Stomach (tissue), 9 donors: ENCODE results near the gene FLOT1. TPM values are rescaled to one million over a fixed set of nuclear protein-coding genes. Genes with fewer than 3 reads are reported as not detected.

Experiments
- DNase-seq, 2 donors: peaks; one replicate each; pipeline versions ENCODE4 v3.0.0 to v3.0.0-alpha.2; 2013 to 2019
- H3K27ac ChIP-seq, 5 donors: fragments of 200-600 bp in 4 of 5; sonication (generic) in 4 of 5; one replicate each; pipeline ENCODE4 v1.5.1; 2013 to 2019; ENCODE audit warnings: mild to moderate bottlenecking in 1 of 5, moderate library complexity in 1 of 5
- H3K27me3 ChIP-seq, 3 donors: fragments of 200-600 bp; sonication (generic); one replicate each; pipeline ENCODE4 v1.5.1; 2017 to 2019; ENCODE audit warnings: mixed run types in 1 of 3
- H3K36me3 ChIP-seq, 4 donors: fragments of 200-600 bp; sonication (generic); 1 replicate in 3 of 4; 2 replicates in 1 of 4; pipeline ENCODE4 v1.5.1; 2016 to 2019
- H3K4me1 ChIP-seq, 4 donors: fragments of 200-600 bp; sonication (generic); one replicate each; pipeline ENCODE4 v1.5.1; 2016 to 2019
- H3K4me3 ChIP-seq, 4 donors: fragments of 200-600 bp; sonication (generic) in 3 of 4; one replicate each; pipeline ENCODE4 v1.5.1; 2016 to 2019; ENCODE audit warnings: mild to moderate bottlenecking in 1 of 4
- H3K9me3 ChIP-seq, 4 donors: fragments of 200-600 bp; sonication (generic); one replicate each; pipeline ENCODE4 v1.5.1; 2016 to 2019
- EP300 ChIP-seq: sonication (generic); formaldehyde crosslinking; IDR thresholded peaks from one replicate; pipeline ENCODE4 v1.6.1; 2017; ENCODE audit warnings: antibody characterized with exemption
- POLR2A ChIP-seq, 4 donors: fragments of 450-650 bp; IDR thresholded peaks; one replicate each; pipeline ENCODE4 v1.6.1; 2016; ENCODE audit warnings: antibody characterized with exemption in 4 of 4, control low read depth in 2 of 4, mild to moderate bottlenecking in 1 of 4, moderate library complexity in 1 of 4
- POLR2AphosphoS5 ChIP-seq, 3 donors: sonication (generic); formaldehyde crosslinking; IDR thresholded peaks; one replicate each; pipeline ENCODE4 v1.6.1; 2016; ENCODE audit warnings: antibody characterized with exemption in 3 of 3
- WGBS, 5 donors: extraction: QIAGEN DNeasy Blood & Tissue Kit in 3 of 5; methylation state at CpG; one replicate each; pipeline versions ENCODE4 v1.1.5 to v1.1.7; 2013 to 2018; 5-methylcytosine and 5-hydroxymethylcytosine counted together
- intact Hi-C: fragments of 100-400 bp; cut with DNase I; formaldehyde crosslinking; loops from one replicate; pipeline ENCODE4 v1.15.1; 2023; ENCODE audit warnings: low total_unique reads
- polyA plus RNA-seq, 3 donors: library from polyadenylated mRNA; stranded (reverse); fragments of 200-250 nt; gene quantifications; one replicate each; pipeline ENCODE4 v1.2.3, GENCODE V29; 2013
- total RNA-seq, 5 donors: library from RNA; depleted of rRNA; stranded (reverse); fragments of >200 nt; gene quantifications; one replicate each; pipeline versions ENCODE4 v1.1.0 to v1.2.3, GENCODE V29; 2014 to 2016
- TF ChIP-seq, protein P1 (sequence below), 7 experiments: fragments of 450-650 bp in 4 of 7; fragments of 200-600 bp in 3 of 7; sonication (generic) in 3 of 7; IDR thresholded peaks; one replicate each; pipeline ENCODE4 v1.5.1; 2016 to 2019; ENCODE audit warnings: antibody characterized with exemption in 7 of 7, control low read depth in 2 of 7, mild to moderate bottlenecking in 1 of 7
- donor health status: healthy with polysubstance abuse.
- donor health status: Bipolar disorder and iron deficiency.
- donor health status: healthy.

Gene FLOT1
- total and polyA plus RNA-seq, 8 donors, result 40.6 to 201 (median 125) TPM

DNA sequence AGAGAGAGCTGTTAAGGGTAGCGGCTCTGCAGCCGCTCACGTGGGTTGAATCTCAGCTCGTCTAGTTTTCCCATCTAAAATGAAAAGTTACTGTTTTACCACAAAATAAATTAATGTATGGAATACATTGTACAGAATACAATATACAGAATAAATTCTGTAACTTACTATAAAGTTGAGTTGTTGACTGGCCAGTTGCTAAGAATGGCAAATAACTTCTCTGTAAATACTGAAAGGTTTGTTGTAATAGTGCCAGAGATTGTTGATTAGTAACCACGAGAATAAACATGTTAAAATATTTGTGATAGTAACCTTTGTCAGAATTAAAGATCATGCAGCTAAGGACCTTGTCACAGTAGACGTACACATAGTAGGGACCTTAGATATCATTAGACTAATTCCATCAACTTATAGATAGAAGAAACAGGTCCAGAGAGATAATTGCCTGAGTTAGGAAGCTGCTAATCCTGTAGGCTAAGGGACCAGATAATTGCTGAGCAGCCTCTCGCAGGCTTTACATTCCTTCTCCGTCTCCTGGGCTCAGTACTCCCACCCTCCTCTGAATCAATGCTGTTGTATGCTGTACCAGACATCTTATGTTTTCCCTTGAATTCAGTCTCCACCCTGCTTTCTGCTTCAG, 51.2 kb downstream of the FLOT1 start:
- Histone ChIP-seq H3K36me3 (no peaks in the 10 kb centered on the region), H3K27me3 (no peaks in the 10 kb centered on the region), H3K4me3 (peak overlapping the region; percentile 61 to 70 (median 64)), H3K9me3 (no peaks in the 10 kb centered on the region), H3K4me1 (peaks cover 29 to 50% (median 39%) of the 10 kb centered on the region in 4 donors), H3K27ac (peak overlapping the region; percentile 29 to 99 (median 97))
- DNase-seq, result peak in 1 of 2 donors; percentile 29
- intact Hi-C loops, result no loop called here
- TF ChIP-seq EP300 (no peak), POLR2A (IDR thresholded peaks at IDR 0.05) (no peak), POLR2AphosphoS5 (IDR thresholded peaks at IDR 0.05) (no peak)
- TF ChIP-seq, protein P1, sequence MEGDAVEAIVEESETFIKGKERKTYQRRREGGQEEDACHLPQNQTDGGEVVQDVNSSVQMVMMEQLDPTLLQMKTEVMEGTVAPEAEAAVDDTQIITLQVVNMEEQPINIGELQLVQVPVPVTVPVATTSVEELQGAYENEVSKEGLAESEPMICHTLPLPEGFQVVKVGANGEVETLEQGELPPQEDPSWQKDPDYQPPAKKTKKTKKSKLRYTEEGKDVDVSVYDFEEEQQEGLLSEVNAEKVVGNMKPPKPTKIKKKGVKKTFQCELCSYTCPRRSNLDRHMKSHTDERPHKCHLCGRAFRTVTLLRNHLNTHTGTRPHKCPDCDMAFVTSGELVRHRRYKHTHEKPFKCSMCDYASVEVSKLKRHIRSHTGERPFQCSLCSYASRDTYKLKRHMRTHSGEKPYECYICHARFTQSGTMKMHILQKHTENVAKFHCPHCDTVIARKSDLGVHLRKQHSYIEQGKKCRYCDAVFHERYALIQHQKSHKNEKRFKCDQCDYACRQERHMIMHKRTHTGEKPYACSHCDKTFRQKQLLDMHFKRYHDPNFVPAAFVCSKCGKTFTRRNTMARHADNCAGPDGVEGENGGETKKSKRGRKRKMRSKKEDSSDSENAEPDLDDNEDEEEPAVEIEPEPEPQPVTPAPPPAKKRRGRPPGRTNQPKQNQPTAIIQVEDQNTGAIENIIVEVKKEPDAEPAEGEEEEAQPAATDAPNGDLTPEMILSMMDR (IDR thresholded peaks at IDR 0.05), result no peak
- WGBS, 5 donors, result 10 to 18% (median 12%) methylated on average over 8 of the region's 8 CpGs

DNA sequence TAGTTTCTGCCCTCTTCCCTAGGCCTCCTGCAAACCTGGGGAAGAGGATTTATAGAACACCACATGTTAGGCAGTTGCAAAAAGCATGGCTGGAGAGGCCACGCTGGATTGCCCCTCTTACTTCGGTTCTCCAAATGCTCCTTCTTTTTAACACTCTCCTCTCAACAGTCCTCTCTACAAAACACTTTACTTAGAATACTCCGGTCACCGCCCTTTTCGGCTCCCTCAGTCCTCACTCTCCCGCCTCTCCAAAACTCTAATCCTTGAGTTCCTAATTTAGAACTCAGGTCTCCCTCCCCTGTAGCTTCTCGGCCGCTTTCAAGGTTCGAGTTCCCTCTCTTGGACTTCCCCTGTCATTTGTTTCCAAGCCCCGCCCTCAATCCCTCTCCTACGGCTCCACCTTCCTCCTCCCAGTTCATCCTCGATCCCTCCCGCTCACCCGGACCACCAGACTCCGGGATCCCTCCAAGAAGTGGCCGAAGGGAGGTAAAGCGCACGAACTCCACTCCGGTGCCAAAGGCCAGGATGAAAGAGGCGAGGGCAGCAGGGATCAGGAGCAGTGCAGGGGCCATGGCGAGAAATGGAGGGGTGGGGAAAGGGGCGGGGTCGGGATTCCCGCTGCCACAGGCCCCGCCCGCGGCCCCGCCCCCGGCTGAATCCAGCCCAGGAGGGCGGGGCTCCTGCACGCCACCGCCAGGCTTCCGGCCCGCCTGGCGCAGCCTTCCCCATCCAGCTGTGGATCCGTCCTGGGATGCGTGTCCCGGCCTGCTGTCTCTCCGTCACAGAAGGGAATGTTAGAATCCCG, 51.9 kb downstream of the FLOT1 start, which contains the start of gene NRM:
Gene NRM (minus strand): TSS at position 582 of the 805 bp plus-strand sequence. CDS start 10 bp downstream, at position 572.
- WGBS, 5 donors, result 0 to 1% (median 1%) methylated on average over 24 to 40 of the region's 40 CpGs
- H3K4me1 ChIP-seq, result peaks cover 29 to 56% (median 39%) of the 10 kb centered on the region in 4 donors
- peak within 1 kb of the TSS; percentile 77 to 99 (median 97) for H3K27ac ChIP-seq
- H3K9me3 ChIP-seq, result no peaks in the 10 kb centered on the region
- no peaks in the 10 kb centered on the region for H3K27me3 ChIP-seq
- TF ChIP-seq POLR2AphosphoS5 (IDR thresholded peaks at IDR 0.05), result peak in 2 of 3 donors; percentile 59 to 78
- TF ChIP-seq EP300, result no peak
- TF ChIP-seq, protein P1 (IDR thresholded peaks at IDR 0.05), result no peak
- intact Hi-C loops, result no loop called here
- H3K4me3 ChIP-seq, result peak within 1 kb of the TSS; percentile 61 to 70 (median 64)
- DNase-seq, result peak; percentile 87 to 96
- no peaks in the 10 kb centered on the region for H3K36me3 ChIP-seq

DNA sequence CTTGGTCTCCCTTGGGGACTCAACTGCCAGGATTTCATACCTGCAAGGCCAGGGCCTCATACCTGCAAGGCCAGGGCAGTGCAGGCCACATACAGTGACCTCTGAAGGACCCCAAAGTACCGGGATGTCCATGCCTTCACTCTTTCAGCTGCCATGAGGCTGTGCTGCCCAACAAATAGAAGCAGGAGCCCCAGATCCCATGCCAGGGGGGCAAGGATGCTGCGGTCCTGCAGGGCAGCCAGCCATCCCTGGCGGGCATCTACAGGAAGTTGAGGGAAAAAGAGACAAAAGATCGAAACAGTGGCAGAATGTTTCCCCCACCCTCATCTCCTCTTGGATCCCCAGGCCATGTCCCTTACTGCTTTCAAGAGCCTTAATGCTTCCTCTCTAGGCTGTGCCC, 52.5 kb downstream of the FLOT1 start:
- intact Hi-C loops, result no loop called here
- WGBS, 5 donors, result 27 to 71% (median 53%) methylated on average over 4 of the region's 4 CpGs
- DNase-seq, result no peak
- Histone ChIP-seq H3K27me3 (no peaks in the 10 kb centered on the region), H3K4me3 (peak overlapping the region; percentile 61 to 70 (median 64)), H3K36me3 (no peaks in the 10 kb centered on the region), H3K4me1 (peaks cover 29 to 56% (median 41%) of the 10 kb centered on the region in 4 donors), H3K9me3 (no peaks in the 10 kb centered on the region), H3K27ac (peak overlapping the region; percentile 77 to 99 (median 97))
- TF ChIP-seq POLR2AphosphoS5 (IDR thresholded peaks at IDR 0.05), result no peak
- TF ChIP-seq POLR2A (IDR thresholded peaks at IDR 0.05), result no peak
- TF ChIP-seq EP300, result no peak
- TF ChIP-seq, protein P1 (IDR thresholded peaks at IDR 0.05), result no peak

DNA sequence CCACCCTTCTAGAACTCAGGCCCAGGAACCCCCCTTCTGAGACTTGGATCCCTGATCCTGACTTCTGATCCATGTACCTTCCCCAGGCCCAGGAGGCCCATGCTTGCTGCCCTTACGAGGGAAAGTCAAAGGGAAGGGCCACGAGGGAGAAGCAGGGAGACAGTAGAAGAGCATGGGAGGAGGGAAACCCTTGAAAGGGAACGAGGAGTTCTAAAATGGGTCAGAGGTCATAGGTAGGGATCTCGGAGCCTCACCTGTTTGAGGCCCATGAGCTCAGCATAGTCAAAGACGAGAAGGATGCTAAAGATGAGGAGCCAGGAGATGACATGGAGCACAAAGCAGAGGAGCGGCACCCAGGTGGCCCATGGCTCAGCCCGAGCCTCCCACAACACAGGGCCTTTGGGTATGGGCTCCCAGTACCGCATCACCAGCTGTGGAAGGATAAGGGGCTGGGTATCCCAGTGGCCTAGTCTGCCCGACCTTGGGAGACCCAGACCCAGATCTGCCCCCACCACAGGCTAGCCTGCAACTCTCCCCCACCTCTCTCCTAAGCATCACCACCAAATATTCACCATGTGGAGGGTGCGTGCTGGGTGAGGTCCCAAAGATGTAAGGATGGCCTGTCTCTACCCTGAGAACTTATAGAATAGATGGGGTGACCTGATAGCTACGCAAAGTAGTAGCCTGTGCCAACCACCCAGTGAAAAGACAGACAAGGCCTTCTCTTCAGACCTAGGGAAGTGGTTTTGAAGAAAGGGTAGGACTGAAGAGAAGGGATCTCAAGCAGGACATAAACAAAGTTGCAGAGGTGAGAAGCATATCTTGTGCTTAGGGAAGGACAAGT, 53.2 kb downstream of the FLOT1 start:
- TF ChIP-seq POLR2AphosphoS5 (IDR thresholded peaks at IDR 0.05), result no peak
- intact Hi-C loops, result no loop called here
- 85 to 89% (median 88%) methylated on average over 10 to 11 of the region's 11 CpGs for WGBS, 5 donors
- Histone ChIP-seq H3K4me3 (no peak overlapping the region), H3K36me3 (no peaks in the 10 kb centered on the region), H3K4me1 (peaks cover 29 to 56% (median 44%) of the 10 kb centered on the region in 4 donors), H3K9me3 (no peaks in the 10 kb centered on the region), H3K27me3 (no peaks in the 10 kb centered on the region), H3K27ac (peak overlapping the region in 4 of 5 donors; percentile 94 to 99 (median 98))
- no peak for DNase-seq
